HG03135 (cell line): ENCODE results near the gene CPNE4.

Experiments
- ATAC-seq: cut with Tn5 transposase; IDR thresholded peaks from one replicate; pipeline ENCODE4 v1.9.1; 2021; ENCODE audit warnings: mild to moderate bottlenecking, moderate library complexity; ENCODE audit not compliant: unreplicated experiment

CPNE4 gene

DNA sequence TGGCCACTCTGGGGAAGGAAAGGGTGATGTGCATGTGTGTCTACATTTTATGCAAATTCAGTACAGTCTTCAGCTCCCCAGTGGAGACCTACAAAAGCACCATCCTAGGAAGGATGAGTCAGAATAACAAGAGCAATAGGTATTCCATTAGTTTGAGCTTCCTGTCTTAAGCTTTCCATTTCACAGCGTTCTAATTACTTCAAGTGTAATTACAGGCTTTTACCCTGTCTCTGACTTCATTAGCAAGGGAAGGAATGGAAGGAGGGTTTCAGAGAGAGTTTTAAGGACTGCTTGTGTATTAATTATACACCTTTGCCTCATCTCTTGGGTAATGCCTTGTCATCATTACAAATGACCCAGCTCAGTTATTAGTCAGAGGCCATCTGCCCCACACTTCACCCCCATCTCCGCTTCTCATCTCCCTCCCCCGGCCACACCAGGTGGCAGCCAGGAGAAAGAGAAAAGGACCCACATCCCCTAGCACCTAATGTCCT, 329.2 kb downstream of the CPNE4 start:
- ATAC-seq, result peak; percentile 76

DNA sequence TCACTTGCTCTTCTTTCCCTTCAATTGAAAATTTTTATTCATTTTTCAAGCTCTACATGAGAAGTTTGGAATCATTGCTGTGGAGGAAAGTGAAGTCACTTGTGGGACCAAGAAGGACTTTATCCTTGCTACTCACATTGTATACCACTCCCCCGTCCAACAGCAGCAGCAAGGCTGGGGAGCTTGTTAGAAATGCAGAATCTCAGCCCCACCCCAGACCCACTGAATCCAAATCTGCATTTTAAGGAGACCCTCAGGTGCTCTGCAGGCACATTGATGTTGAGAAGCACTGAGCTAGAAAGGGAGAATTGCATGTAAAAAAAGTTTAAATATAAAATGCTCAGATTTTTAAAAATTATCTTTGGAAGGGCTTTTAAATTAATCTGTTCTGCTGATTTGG, 329.7 kb downstream of the CPNE4 start:
- ATAC-seq, result no peak

DNA sequence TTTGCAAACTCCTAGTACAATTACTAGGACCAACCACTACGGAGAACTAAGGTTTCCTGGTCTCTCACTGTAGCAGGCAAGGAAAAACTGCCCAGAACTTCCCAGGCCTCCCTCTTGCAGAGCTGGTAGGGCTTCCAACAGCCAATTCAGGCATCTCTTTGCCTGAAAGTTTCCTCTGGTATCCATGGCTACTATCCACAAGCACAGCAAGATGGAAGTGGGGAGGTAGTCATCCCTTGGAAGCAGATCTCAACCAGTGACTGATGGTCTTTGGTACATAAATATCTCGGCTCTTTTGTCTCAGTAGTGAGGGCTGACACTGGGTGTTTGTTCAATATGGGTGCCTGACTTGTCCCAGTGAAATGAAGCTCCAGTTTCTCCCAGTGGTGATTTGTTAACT, 330.7 kb downstream of the CPNE4 start:
- no peak for ATAC-seq

DNA sequence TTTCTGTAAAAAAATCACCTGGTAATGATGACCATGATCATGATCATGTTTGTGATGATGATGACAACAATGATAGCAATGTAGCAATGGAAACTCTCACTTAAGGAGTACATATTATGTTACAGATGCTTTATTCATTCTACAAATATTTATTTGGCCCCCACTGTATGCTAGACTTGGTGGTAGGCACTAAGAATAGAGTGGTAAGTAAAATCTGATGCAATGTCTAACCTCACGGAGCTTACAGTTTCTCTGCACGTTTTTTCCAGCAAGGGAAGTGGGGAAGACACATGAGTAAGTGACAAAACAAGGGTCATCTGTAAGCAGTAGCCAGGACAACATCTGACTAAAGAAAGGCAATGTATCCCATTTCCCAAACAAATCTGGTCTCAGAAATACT, 332.7 kb downstream of the CPNE4 start:
- ATAC-seq, result no peak

DNA sequence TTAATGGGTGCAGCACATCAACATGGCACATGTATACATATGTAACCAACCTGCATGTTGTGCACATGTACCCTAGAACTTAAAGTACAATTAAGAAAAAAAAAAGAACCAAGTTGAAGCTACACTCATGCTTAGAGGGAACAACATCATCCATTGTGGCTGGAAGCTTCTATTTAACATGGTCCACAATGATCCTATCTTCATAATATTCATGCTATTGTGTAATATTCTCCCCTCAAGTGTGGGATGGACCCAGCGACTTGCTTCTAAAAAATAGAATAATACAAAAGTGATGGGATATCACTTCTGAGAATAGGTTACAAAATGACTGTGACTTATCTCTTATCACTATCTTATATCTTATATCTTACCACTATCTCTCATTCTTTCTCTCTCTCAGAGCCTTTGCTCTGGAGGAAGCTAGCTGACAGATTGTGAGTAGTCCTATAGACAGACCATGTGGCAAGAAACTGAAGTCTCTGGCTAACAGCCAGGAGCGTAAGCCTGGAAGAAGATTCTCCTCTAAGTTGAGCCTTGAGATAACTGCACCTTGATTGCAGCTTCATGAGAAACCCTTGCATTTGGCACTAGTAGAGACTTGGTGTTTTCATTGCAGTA, 333.6 kb downstream of the CPNE4 start:
- no peak for ATAC-seq

DNA sequence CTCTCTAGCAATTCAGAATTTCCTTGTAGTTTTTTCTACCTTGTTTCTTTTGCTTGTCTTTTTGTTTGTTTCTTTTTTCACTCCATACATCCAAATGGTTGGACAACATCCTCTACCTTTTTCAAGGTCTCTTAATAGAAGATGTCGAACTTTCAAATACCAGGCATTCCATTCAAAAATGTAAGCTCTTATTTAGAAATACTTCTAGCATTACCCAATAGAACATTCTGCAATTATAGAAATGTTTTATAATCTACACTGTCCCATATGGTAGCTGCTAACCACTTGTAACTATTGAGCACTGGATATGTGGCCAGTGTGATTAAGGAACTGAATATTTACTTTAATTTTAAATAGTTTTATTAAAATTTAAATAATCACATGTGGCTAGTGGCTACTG, 335.8 kb downstream of the CPNE4 start:
- no peak for ATAC-seq

DNA sequence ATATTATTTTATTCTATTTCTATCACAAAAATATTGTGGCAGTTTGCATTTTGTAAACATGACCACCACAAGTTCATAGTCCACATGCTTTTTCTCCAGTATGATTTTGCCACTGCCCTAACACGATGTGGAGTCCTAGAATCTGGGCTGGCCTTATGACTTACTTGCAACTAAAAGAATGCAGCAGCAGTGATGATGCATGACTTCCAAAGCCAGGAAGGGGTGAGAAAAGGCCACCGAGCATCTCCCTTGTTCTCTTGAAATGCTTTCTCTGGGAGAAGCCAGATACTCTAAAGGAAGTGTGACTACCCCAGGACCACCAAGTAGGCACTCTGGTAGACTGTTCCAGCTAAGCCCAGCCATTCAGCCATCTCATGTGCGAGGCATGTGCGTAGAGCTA, 340.4 kb downstream of the CPNE4 start:
- no peak for ATAC-seq

DNA sequence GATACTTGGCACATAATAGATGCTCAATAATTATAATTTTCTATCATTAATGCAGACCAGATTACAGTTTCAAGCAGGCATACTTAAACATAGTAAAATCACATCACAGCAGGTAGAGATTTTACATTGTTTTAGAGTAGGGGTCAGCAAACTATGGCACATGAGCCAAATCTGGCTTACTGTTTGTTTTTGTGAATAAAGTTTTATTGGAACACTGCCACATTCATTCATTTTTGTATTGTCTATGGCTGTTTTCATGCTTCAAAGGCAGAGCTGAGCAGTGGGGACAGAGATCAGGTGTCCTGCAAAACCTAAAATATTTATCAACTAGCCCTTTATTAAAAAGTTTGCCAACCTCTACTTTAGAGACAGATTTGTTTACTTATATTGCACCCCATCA, 342.5 kb downstream of the CPNE4 start:
- no peak for ATAC-seq

DNA sequence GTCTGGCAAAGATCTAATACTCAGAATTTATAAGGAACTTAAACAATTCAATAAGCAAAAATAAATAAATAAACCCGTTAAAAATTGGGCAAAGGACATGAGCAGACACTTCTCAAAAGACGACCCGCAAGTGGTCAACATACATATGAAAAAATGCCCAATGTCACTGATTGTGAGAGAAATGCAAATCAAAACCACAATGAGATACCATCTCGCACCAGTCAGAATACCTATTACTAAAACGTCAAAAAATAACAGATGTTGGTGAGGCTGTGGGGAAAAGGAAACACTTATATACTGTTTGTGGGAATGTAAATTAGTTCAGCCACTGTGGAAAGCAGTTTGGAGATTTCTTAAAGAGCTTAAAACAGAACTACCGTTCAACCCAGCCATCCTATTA, 344.0 kb downstream of the CPNE4 start:
- ATAC-seq, result no peak

DNA sequence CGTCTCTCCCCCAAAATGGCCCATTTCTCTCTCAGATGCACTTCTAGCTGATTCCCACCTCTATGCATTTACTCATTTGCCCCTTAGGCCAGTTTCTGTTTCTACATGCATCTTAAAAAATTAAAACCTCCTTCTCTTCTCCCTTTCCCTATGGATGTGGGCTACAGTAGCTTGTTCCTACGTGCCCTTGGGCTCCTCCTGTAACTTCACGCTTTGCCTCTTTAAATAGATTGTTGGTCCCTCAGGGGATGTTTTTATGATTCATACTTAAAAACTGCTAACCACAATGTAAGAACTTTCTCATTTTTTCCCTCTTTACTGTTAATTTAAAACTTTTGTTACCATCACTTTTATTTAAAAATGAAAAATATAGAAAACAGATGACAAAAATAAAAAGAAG, 346.4 kb downstream of the CPNE4 start:
- ATAC-seq, result no peak

DNA sequence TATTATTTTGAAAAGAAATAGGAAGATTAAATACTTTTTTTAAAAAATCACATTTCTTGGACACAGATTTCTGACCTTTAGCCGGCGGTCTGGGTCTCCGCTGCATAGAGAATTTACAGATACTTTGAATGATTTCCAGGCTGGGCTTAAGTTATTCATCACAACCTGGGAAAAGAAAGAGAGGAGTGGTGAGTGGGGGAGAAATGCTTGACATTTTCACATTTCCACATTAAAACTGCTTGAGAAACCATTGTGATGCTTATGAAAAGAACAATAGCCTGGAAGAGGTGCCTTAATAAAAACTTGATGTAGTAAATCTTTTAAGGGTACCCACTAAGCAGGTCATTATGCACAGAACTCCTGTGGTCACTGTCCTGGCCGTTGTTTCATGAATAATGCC, 365.2 kb downstream of the CPNE4 start:
- no peak for ATAC-seq

DNA sequence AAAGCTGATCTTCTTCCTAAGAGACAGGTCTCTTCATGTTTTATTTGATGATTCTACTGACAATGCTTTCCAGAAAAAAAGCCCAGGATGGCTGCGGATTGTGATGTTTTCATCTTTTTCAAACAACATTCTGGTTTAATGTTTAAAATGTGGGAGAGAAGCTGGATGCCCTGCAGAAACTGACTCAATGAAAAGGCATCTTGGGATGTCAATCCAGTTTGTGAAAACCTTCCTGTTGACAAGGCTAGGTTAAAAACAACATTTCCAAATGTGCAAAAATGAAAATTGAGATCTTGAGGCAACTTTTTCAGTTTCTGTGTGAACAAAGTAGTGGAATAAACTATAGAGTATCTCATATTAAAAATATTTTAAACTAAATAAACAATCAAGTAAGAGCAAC, 376.0 kb downstream of the CPNE4 start:
- ATAC-seq, result no peak

DNA sequence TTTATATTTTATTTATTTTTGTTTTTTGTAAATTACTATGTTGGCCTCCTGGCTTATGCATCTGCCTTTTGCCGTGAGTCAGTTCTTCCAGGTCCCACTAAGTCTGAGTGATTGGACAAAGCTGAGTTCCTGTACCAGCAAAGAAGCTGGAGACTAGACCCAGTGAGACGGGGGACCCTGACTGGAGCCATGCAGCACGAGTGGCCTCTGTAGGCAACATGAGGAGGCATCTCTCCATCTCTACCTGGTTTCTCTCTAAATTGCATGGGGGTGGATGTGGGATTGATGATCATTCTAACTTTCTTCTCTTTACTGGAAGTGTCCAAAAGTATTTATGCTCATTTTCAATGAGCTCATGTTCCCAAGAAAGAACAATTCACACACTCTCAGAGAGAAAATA, 376.7 kb downstream of the CPNE4 start:
- ATAC-seq, result no peak

DNA sequence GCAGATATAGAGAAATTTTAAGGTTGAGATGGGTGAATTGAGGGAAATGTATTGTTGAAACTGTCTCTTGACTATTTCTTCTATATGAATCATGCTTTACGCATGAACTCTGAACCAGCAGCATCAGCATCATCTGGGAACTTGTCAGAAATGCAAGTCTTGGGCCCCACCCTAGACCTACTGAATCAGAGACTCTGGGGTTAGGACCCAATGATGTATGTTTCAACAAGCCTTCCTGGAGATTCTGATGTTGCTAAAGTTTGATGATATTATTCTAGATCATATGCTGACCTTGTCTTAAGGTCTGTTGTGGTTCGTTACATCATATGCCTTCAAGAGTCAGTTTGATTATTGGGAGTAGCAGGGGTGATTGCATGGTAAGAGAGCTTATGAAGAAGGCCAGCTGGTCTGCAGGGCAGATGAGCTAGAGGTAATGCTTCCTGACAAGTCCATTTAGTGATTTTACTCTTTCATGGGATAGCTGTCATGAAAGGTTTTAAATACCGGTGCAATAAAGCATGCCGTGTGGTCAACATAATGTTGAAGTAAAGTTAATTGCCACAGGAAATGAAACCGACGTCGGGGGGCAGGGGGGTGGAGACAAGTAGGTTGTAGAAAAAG, 379.6 kb downstream of the CPNE4 start:
- no peak for ATAC-seq

DNA sequence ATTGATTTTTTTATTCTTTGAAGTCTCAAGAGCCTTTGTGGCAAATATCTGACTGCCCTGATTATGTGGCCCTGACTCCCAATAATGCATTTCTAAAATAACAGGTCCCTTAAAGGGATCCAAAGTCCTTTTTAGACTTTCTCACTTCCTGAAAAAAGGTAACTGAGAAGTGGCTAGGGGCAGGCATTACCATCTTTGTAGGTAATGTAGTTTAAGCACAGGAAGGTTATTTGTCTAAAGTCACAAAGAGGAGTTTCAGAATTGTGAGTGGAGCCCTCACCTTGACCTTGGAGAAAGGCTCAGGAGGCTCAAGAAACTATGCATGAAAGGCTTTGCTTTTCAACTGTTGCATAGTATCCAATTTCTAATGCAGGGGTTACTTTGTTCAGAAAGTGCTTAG, 389.2 kb downstream of the CPNE4 start:
- no peak for ATAC-seq

DNA sequence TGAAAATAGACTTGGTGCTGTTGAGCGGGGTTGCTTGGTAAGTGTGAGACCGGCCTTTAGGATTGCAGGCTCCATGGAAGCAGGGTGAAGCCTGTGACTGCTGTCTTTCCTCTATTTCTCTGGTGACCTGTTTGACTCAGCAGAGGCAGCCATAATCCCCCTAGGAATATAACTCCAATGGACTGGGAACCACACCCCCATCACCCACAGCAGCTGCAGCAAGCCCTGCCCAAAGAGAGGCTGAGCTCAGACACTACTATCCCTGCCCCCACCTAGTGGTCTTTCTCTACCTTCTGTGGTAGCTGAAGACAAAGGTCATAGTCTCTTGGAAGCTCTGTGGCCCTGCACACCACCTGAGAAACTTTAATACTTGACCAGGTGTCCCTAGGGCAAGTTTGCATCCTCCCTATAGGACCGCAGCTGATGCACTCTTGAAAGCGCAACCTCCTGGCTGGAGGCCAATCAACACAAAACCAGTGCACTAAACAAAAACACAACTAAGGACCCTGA, 398.5 kb downstream of the CPNE4 start:
- ATAC-seq, result no peak

DNA sequence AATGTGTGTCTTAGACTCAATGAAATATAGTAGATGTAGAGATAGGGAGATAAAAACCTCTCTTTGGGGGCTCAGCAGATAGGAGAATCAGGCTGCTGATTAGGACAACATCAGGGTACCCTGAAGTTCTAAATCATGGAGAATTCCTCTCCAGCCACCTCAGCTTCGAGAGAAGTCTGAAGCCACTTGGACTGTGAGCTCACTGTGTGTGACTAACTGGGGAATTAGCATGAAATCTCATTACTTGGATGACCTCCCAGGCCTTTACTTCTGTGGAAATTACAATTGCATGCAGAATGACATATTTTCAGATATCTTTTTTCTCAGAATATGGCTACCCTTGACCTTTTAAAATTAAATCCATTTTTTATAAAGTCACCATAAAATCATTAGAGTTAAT, 404.0 kb downstream of the CPNE4 start:
- no peak for ATAC-seq

DNA sequence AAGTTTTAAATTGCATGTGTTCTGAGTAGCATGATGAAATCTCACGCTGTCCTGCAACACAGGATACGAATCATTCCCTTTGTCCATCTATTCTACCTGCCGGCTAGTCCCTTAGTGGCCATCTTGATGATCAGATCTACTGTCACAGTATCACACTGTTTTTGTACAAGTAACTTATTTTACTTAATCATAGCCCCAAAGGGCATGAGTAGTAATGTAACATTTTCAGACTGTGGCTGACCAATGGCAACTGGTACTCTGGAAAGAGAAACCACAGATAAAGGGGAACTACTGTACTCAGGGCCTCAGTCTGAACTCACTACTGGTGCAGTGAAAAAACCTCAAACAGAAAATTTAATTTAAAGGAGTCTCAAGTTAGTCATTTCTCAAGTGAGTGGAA, 404.7 kb downstream of the CPNE4 start:
- peak; percentile 98 for ATAC-seq

DNA sequence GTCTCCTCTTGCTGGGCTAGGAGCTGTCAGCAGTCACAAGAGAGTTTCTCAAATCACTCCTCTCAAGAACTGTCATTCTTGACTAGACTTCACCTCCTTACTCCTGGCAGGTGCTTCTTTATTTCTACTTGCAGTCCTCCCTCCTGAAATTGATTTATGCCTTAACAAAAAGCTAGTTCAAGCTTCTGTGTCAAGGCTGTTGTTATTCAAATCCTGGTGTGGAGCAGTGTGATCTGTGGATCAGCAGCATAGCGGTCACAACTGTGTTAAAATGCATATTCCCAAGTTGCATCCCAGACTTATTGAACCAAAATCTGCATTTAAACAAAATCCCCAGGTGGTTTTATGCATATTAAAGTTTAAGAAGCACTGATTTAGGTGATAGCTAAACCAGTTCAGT, 411.4 kb downstream of the CPNE4 start:
- ATAC-seq, result no peak

DNA sequence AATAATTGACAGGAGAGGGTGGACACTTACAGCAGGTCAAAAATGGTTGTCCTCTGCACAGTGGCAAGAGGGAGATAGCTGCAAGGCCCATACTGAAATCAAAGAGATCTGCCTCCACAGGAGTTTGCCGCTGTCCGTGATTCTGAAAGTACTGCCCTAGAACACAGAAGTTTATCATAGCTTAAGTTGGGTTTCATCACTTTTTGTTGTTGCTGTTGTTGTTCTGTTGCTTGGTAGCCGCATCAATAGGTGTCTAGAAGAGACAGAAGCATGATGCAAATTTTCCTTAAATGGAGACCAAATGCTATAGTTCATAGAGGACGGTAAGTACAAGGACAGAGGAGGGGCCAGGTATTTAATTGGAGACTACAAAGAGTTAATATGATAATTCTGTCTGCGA, 412.1 kb downstream of the CPNE4 start:
- no peak for ATAC-seq

DNA sequence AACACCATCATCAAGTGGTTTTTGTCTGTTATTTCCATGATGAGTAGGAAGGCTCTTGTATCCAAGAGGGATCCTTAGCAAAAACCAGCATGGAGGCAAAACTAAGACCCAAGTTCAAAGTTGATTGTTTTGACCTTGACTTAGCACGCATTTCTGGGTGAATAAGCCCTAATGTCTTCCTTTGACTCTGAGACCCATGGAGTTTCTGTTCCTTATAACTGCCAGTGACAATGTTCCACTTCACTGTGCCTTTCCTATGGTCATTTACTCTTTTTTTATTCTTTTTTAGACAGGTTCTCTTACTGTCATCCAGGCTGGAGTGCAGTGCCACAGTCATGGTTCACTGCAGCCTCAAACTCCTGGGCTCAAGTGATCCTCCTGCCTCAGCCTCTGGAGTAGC, 413.8 kb downstream of the CPNE4 start:
- ATAC-seq, result no peak

DNA sequence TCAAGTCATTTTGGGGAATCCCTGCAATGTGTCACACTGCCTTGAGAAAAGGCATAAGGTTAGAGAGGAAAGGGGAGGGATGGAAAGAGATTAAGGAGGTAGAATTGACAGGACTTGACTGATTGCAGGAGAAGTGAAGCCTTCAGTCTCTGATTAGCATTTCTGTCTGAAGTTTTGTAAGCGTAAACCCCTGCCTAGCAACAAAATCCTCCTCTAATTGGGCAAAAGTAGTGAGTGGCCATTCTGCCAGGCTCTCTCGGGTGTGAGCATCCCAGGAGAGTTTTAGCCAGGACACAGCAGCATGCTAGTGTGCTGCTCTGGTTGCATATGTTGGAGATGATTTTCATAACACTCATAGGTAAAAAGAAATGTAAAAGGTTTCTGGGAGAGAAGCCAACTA, 415.0 kb downstream of the CPNE4 start:
- no peak for ATAC-seq

DNA sequence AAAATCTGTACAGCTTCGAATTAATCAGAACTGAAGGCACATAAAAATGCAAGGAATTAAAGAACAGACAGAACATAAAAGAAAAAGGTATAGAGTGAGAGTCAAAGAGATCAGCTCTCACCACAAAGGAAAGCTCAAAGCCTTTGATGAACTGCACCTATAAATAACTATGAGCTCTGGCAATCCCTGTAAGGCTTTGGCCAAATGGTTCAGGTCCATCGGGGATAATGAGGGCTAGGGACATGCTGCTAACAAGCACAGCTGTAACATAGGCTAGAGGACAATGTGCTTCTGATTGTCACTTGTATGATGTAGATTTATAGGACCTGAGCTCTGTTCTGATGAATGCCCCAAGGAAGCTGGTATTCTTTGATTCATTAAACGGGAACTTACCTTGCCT, 418.1 kb downstream of the CPNE4 start:
- no peak for ATAC-seq
